Measurements from ENCODE around the gene NDOR1. TPM values are rescaled to one million over a fixed set of nuclear protein-coding genes. Genes with fewer than 3 reads are reported as not detected.
A peak's percentile ranks its signal among the peaks of the same experiment; 100 is the strongest.

NDOR1 gene
- total and polyA plus RNA-seq, 12 donors = 4.6 to 10.6 (median 5.6) TPM

- ATAC-seq (no peak), DNase-seq (no peak)
- no peaks in the 10 kb centered on the region for H3K9me3 ChIP-seq
- H3K27ac ChIP-seq = no peak overlapping the region
- H3K4me1 ChIP-seq = peaks cover 17 to 55% (median 37%) of the 10 kb centered on the region in 9 donors
- 72 to 78% methylated on average over 51 to 52 of the region's 52 CpGs for WGBS, 2 donors
- H3K27me3 ChIP-seq = peaks cover 0 to 5% (median 0%) of the 10 kb centered on the region in 7 donors
- TF ChIP-seq CTCF (IDR thresholded peaks at IDR 0.05) = no peak
- intact Hi-C loops (cut with DNase I) = loop anchor here in 2 of 10 donors (5.0 kb wide), 1 partner anchor 33 kb away; the partner anchor contains the start of genes ANAPC2 (in 2 of the 2) and SSNA1 (in 2 of the 2)
- peaks cover 0 to 13% (median 0%) of the 10 kb centered on the region in 9 donors for H3K36me3 ChIP-seq
- no peak overlapping the region for H3K4me3 ChIP-seq
These were observed 15.0 kb downstream of the NDOR1 start for GRCh38 chr9:137220317-137221094.

DNA sequence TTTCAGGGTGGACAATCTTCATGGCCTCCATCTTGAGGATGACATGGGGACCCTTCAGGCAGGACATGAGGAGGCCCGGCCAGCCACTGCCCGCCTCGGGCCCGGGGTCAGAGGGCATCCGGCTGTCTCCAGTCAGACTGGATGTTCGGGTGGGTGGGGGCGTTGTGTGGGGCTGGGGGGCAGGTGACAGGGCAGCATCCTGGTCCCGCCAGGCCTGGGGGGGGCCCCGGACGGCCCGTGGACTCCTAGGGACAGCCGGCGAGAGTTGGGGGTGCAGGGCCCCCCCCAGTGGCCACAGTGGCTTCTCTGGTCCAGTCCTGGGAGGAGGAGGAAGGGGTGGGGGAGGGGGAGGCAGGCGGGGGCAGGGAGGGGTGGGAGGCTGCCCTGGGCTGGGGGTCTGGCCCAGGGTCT is 15.6 kb downstream of the NDOR1 start:
- intact Hi-C loops (cut with DNase I) = loop anchor here in 2 of 10 donors (5.0 kb wide), 1 partner anchor 34 kb away; the partner anchor contains the start of genes ANAPC2 (in 2 of the 2) and SSNA1 (in 2 of the 2)
- H3K9me3 ChIP-seq = no peaks in the 10 kb centered on the region
- ATAC-seq = no peak
- no peak for TF ChIP-seq CTCF (IDR thresholded peaks at IDR 0.05)
- H3K27ac ChIP-seq = peak overlapping the region in 8 of 10 donors; percentile 36 to 78 (median 62)
- DNase-seq = no peak
- peaks cover 0 to 5% (median 0%) of the 10 kb centered on the region in 7 donors for H3K27me3 ChIP-seq
- 71 to 72% methylated on average over 8 to 14 of the region's 14 CpGs for WGBS, 2 donors
- peaks cover 0 to 7% (median 0%) of the 10 kb centered on the region in 9 donors for H3K36me3 ChIP-seq
- peaks cover 17 to 55% (median 37%) of the 10 kb centered on the region in 9 donors for H3K4me1 ChIP-seq
- peak overlapping the region in 9 of 10 donors; percentile 30 to 64 (median 51) for H3K4me3 ChIP-seq

DNA sequence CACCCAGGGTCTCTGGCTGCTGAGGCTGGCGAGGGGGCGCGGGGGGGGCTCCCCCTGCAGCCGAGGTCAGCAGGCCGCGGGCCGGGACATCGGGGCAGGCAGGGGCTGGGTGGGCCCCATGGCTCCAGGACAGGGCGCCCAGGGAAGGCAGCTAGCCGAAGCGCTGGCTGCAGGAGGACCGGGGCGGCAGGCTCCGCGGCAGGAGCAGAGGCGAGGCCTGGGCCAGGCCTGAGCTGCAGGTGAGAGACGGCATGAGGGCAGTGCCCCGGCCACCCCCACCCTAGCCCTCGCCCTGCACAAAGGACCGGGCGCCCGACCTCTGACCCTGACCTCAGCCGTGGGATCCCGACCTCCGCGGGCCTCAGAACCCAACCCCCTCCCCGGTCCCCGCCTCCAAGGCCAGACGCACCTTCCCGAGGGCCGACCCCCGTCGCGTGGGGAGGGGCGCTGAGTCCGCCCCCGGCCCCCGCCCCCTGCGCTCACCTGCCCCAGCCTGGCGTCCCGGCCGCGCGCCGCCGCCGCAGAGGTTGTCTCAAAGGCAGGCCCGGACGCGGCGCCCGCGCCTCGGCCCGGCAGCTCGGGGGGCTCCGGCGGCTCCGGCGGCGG is 16.1 kb downstream of the NDOR1 start:
- Histone ChIP-seq H3K4me3 (peak overlapping the region; percentile 18 to 64 (median 50)), H3K9me3 (no peaks in the 10 kb centered on the region), H3K27ac (peak overlapping the region in 9 of 10 donors; percentile 36 to 78 (median 62)), H3K36me3 (peaks cover 0 to 2% (median 0%) of the 10 kb centered on the region in 9 donors), H3K27me3 (peaks cover 0 to 5% (median 0%) of the 10 kb centered on the region in 7 donors), H3K4me1 (peaks cover 17 to 54% (median 37%) of the 10 kb centered on the region in 9 donors)
- DNase-seq = no peak
- intact Hi-C loops (cut with DNase I) = loop anchor here in 6 of 10 donors (2.0 to 5.0 kb wide), 4 partner anchors 19 to 34 kb away; partner anchors contain the start of genes ANAPC2 (in 5 of the 6), SSNA1 (in 5 of the 6), TPRN (in 1 of the 6) and TUBB4B (in 1 of the 6)
- no peak for TF ChIP-seq CTCF (IDR thresholded peaks at IDR 0.05)
- ATAC-seq = no peak
- WGBS, 2 donors = 6% methylated on average over 54 to 61 of the region's 61 CpGs
